ENCODE data around the gene TLL2.

Gene TLL2

GRCh38 chr10:96367470-96367869, 146.3 kb downstream of the TLL2 start:
- DNase-seq (ENCODE audit: low read depth in 1 of 2, low spot score in 1 of 2), result no peak

- no peak for DNase-seq (ENCODE audit: low read depth in 1 of 2, low spot score in 1 of 2)
Measured at GRCh38 chr10:96366508-96366907, 147.2 kb downstream of the TLL2 start.

GRCh38 chr10:96365571-96365970, 148.2 kb downstream of the TLL2 start:
- no peak for DNase-seq (ENCODE audit: low read depth in 1 of 2, low spot score in 1 of 2)

- no peak for DNase-seq (ENCODE audit: low read depth in 1 of 2, low spot score in 1 of 2)
Measured at GRCh38 chr10:96360766-96361165, 153.0 kb downstream of the TLL2 start.

- no peak for DNase-seq (ENCODE audit: low read depth in 1 of 2, low spot score in 1 of 2)
Measured at GRCh38 chr10:96360331-96360730, 153.4 kb downstream of the TLL2 start.

- no peak for DNase-seq (ENCODE audit: low read depth in 1 of 2, low spot score in 1 of 2)
Measured at GRCh38 chr10:96359616-96360015, 154.1 kb downstream of the TLL2 start.

GRCh38 chr10:96358851-96359540, 154.7 kb downstream of the TLL2 start, which contains the start of gene OPALIN:
Gene OPALIN (minus strand): TSS chr10:96359002. CDS start chr10:96358896, 106 bp downstream.
- DNase-seq (ENCODE audit: low read depth in 1 of 2, low spot score in 1 of 2), result no peak

GRCh38 chr10:96357038-96357620, 156.6 kb downstream of the TLL2 start:
- no peak for DNase-seq (ENCODE audit: low read depth in 1 of 2, low spot score in 1 of 2)

- no peak for DNase-seq (ENCODE audit: low read depth in 1 of 2, low spot score in 1 of 2)
Measured at GRCh38 chr10:96352582-96352981, 161.1 kb downstream of the TLL2 start.

GRCh38 chr10:96352027-96352426, 161.7 kb downstream of the TLL2 start:
- DNase-seq (ENCODE audit: low read depth in 1 of 2, low spot score in 1 of 2), result no peak

GRCh38 chr10:96346295-96346694, 167.4 kb downstream of the TLL2 start:
- DNase-seq (ENCODE audit: low read depth in 1 of 2, low spot score in 1 of 2), result no peak

- DNase-seq (ENCODE audit: low read depth in 1 of 2, low spot score in 1 of 2), result no peak
Measured at GRCh38 chr10:96345222-96345621, 168.5 kb downstream of the TLL2 start.

GRCh38 chr10:96344178-96344577, 169.5 kb downstream of the TLL2 start:
- no peak for DNase-seq (ENCODE audit: low read depth in 1 of 2, low spot score in 1 of 2)

- DNase-seq (ENCODE audit: low read depth in 1 of 2, low spot score in 1 of 2), result no peak
Measured at GRCh38 chr10:96342402-96342801, 171.3 kb downstream of the TLL2 start.

GRCh38 chr10:96341219-96342182, 172.2 kb downstream of the TLL2 start:
- no peak for DNase-seq (ENCODE audit: low read depth in 1 of 2, low spot score in 1 of 2)

GRCh38 chr10:96339956-96340904, 173.5 kb downstream of the TLL2 start:
- peak; percentile 5 to 60 for DNase-seq (ENCODE audit: low read depth in 1 of 2, low spot score in 1 of 2)

- DNase-seq (ENCODE audit: low read depth in 1 of 2, low spot score in 1 of 2), result no peak
Measured at GRCh38 chr10:96339383-96339782, 174.3 kb downstream of the TLL2 start.

GRCh38 chr10:96338279-96338925, 175.3 kb downstream of the TLL2 start:
- DNase-seq (ENCODE audit: low read depth in 1 of 2, low spot score in 1 of 2), result no peak

GRCh38 chr10:96337106-96337505, 176.6 kb downstream of the TLL2 start:
- DNase-seq (ENCODE audit: low read depth in 1 of 2, low spot score in 1 of 2), result no peak
